CD4-positive, alpha-beta T cell (primary cell): Measurements from ENCODE around the gene FNDC3B. TPM values are rescaled to one million over a fixed set of nuclear protein-coding genes. Genes with fewer than 3 reads are reported as not detected.

Experiments
- ATAC-seq: fragments of 200-7000 bp; cut with Tn5 transposase; one replicate; pipeline ENCODE4 v1.10.0; 2022; ENCODE audit warnings: mild to moderate bottlenecking; ENCODE audit not compliant: poor library complexity
- CTCF ChIA-PET: fragments of 350-600 bp; sonication (Branson Sonifier 250); formaldehyde crosslinking; loops from one replicate; lab custom pipeline; 2021; ENCODE audit warnings: antibody characterized with exemption, inconsistent platforms; lab: Charles Lee
- POLR2A ChIA-PET: fragments of 350-600 bp; sonication (Branson Sonifier 250); formaldehyde crosslinking; loops from one replicate; lab custom pipeline; 2021; ENCODE audit warnings: antibody characterized with exemption, inconsistent platforms; lab: Charles Lee
- DNase-seq, 14 experiments: peaks; one replicate each; pipeline ENCODE4 v3.0.0-alpha.2; 2013 to 2020; ENCODE audit warnings: mixed read lengths in 2 of 14
- H3K27ac ChIP-seq, 2 donors: one replicate each; pipeline versions ENCODE4 v1.5.1 to v1.7.0; 2013; ENCODE audit warnings: low read length in 2 of 2, low read depth in 1 of 2, mild to moderate bottlenecking in 1 of 2
- H3K27me3 ChIP-seq, 2 experiments: 1 replicate in 1 of 2; 2 replicates in 1 of 2; pipeline versions ENCODE4 v1.6.1 to v1.7.0; 2013; ENCODE audit warnings: low read length in 2 of 2, control low read depth in 1 of 2, mild to moderate bottlenecking in 1 of 2, moderate library complexity in 1 of 2; ENCODE audit not compliant: insufficient read depth in 2 of 2, control insufficient read depth in 1 of 2
- H3K36me3 ChIP-seq: one replicate; pipeline ENCODE4 v1.6.1; 2013; ENCODE audit warnings: low read length, control low read depth; ENCODE audit not compliant: insufficient read depth
- H3K4me1 ChIP-seq: one replicate; pipeline ENCODE4 v1.6.1; 2013; ENCODE audit warnings: low read length, control low read depth; ENCODE audit not compliant: insufficient read depth
- H3K4me3 ChIP-seq: one replicate; pipeline ENCODE4 v1.5.1; 2013; ENCODE audit warnings: mild to moderate bottlenecking, low read length, moderate library complexity
- H3K9me3 ChIP-seq, 2 experiments: 1 replicate in 1 of 2; 2 replicates in 1 of 2; pipeline versions ENCODE4 v1.6.1 to v1.7.0; 2013; ENCODE audit warnings: low read length in 2 of 2, mild to moderate bottlenecking in 2 of 2, control low read depth in 1 of 2, moderate library complexity in 1 of 2; ENCODE audit not compliant: control insufficient read depth in 1 of 2, insufficient read depth in 1 of 2
- H3K27ac Mint-ChIP-seq: one replicate; pipeline ENCODE4 v1.8.0; 2020; ENCODE audit warnings: mixed read lengths
- H3K27me3 Mint-ChIP-seq: one replicate; pipeline ENCODE4 v1.8.0; 2021; ENCODE audit warnings: mixed read lengths
- H3K36me3 Mint-ChIP-seq: one replicate; pipeline ENCODE4 v1.8.0; 2021; ENCODE audit warnings: low read depth, mixed read lengths
- H3K4me1 Mint-ChIP-seq: one replicate; pipeline ENCODE4 v1.8.0; 2021; ENCODE audit warnings: low read depth, mixed read lengths
- H3K4me3 Mint-ChIP-seq: one replicate; pipeline ENCODE4 v1.8.0; 2020; ENCODE audit warnings: mild to moderate bottlenecking, mixed read lengths
- H3K9me3 Mint-ChIP-seq: one replicate; pipeline ENCODE4 v1.8.0; 2020; ENCODE audit warnings: mixed read lengths
- intact Hi-C, 2 experiments: fragments of 100-400 bp; cut with DNase I in 1 of 2; cut with micrococcal nuclease in 1 of 2; formaldehyde crosslinking; loops; one replicate each; pipeline versions ENCODE4 v1.15.1 to v1.9.0; 2023 to 2025; cut with DNase I, micrococcal nuclease
- total RNA-seq, 174 experiments: library from RNA in 2 of 174; stranded (reverse) in 2 of 174; gene quantifications; one replicate each; pipeline ENCODE4 v1.2.3 and lab custom pipeline; 2021 to 2026
- TF ChIP-seq, protein P1 (sequence below): fragments of 200-600 bp; IDR thresholded peaks from one replicate; pipeline ENCODE4 v1.8.0; 2022; ENCODE audit warnings: antibody characterized with exemption, mild to moderate bottlenecking

FNDC3B gene
- total RNA-seq, 2 experiments from 2014 or later, result 26.1 to 28.7 TPM

GRCh38 chr3:172312711-172313110, 273.3 kb downstream of the FNDC3B start:
- Histone ChIP-seq H3K36me3 (peaks cover 39% of the 10 kb centered on the region), H3K27ac (no peak overlapping the region), H3K4me1 (no peaks in the 10 kb centered on the region), H3K9me3 (no peaks in the 10 kb centered on the region), H3K27me3 (no peaks in the 10 kb centered on the region), H3K4me3 (no peak overlapping the region)
- no peak for ATAC-seq
- CTCF ChIA-PET, result no interaction called here
- Mint-ChIP-seq H3K4me1 (no peaks in the 10 kb centered on the region), H3K27me3 (no peaks in the 10 kb centered on the region), H3K27ac (no peak overlapping the region), H3K4me3 (no peak overlapping the region), H3K9me3 (no peaks in the 10 kb centered on the region), H3K36me3 (peaks cover 81% of the 10 kb centered on the region)
- DNase-seq, result no peak
- TF ChIP-seq, protein P1, sequence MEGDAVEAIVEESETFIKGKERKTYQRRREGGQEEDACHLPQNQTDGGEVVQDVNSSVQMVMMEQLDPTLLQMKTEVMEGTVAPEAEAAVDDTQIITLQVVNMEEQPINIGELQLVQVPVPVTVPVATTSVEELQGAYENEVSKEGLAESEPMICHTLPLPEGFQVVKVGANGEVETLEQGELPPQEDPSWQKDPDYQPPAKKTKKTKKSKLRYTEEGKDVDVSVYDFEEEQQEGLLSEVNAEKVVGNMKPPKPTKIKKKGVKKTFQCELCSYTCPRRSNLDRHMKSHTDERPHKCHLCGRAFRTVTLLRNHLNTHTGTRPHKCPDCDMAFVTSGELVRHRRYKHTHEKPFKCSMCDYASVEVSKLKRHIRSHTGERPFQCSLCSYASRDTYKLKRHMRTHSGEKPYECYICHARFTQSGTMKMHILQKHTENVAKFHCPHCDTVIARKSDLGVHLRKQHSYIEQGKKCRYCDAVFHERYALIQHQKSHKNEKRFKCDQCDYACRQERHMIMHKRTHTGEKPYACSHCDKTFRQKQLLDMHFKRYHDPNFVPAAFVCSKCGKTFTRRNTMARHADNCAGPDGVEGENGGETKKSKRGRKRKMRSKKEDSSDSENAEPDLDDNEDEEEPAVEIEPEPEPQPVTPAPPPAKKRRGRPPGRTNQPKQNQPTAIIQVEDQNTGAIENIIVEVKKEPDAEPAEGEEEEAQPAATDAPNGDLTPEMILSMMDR, result no peak
- POLR2A ChIA-PET, result no interaction called here
- intact Hi-C loops, result no loop called here

GRCh38 chr3:172313671-172314070, 274.3 kb downstream of the FNDC3B start:
- Mint-ChIP-seq H3K27ac (no peak overlapping the region), H3K4me3 (no peak overlapping the region), H3K27me3 (no peaks in the 10 kb centered on the region), H3K36me3 (peaks cover 80% of the 10 kb centered on the region), H3K9me3 (no peaks in the 10 kb centered on the region), H3K4me1 (no peaks in the 10 kb centered on the region)
- ChIA-PET POLR2A (no interaction called here), CTCF (no interaction called here)
- Histone ChIP-seq H3K4me3 (no peak overlapping the region), H3K4me1 (no peaks in the 10 kb centered on the region), H3K36me3 (peaks cover 32% of the 10 kb centered on the region), H3K27ac (no peak overlapping the region), H3K27me3 (no peaks in the 10 kb centered on the region), H3K9me3 (no peaks in the 10 kb centered on the region)
- DNase-seq, result no peak
- no peak for ATAC-seq
- TF ChIP-seq, protein P1, result no peak
- intact Hi-C loops, result no loop called here

DNA sequence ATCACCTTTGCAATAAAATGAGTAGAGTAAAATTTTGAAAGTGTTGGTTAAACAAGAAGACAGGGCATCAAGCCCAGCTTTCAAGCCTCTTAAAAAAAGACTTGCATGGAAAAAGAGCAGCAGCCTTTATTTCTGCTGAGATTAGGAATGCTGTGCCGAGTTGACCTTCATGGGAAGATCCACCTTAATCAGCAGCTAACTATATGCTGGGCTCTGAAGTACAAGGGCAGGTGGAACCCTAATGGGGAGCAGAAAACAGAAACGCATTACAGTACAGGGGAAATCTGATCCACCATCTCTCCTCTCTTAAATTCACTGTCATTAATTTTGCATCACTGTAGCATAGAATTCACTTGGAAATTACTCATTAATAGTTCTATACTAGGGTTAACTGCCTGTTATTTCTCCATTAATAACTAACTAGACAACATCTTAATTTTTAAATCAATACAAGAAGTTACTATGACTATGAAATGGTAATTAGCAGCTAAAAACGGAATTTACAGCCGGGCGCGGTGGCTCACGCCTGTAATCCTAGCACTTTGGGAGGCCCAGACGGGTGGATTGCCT, 275.3 kb downstream of the FNDC3B start:
- H3K9me3 ChIP-seq, result no peaks in the 10 kb centered on the region
- POLR2A ChIA-PET, result no interaction called here
- H3K36me3 Mint-ChIP-seq, result peaks cover 79% of the 10 kb centered on the region
- no peak overlapping the region for H3K27ac Mint-ChIP-seq
- TF ChIP-seq, protein P1, result no peak
- no peaks in the 10 kb centered on the region for H3K4me1 ChIP-seq
- H3K27ac ChIP-seq, result no peak overlapping the region
- CTCF ChIA-PET, result no interaction called here
- intact Hi-C loops, result no loop called here
- no peak for ATAC-seq
- no peak overlapping the region for H3K4me3 ChIP-seq
- peaks cover 24% of the 10 kb centered on the region for H3K36me3 ChIP-seq
- no peaks in the 10 kb centered on the region for H3K27me3 ChIP-seq
- H3K4me3 Mint-ChIP-seq, result no peak overlapping the region
- no peaks in the 10 kb centered on the region for H3K27me3 Mint-ChIP-seq
- DNase-seq, result no peak
- H3K9me3 Mint-ChIP-seq, result no peaks in the 10 kb centered on the region
- H3K4me1 Mint-ChIP-seq, result no peaks in the 10 kb centered on the region
